Measurements from ENCODE around the gene CA5A. TPM values are rescaled to one million over a fixed set of nuclear protein-coding genes. Genes with fewer than 3 reads are reported as not detected.

Gene CA5A
- total and polyA plus RNA-seq, 2 of the 13 experiments (the other 11 are each of a cell fraction or from before 2014, with no cell fraction given), result 66.8 to 106 TPM

DNA sequence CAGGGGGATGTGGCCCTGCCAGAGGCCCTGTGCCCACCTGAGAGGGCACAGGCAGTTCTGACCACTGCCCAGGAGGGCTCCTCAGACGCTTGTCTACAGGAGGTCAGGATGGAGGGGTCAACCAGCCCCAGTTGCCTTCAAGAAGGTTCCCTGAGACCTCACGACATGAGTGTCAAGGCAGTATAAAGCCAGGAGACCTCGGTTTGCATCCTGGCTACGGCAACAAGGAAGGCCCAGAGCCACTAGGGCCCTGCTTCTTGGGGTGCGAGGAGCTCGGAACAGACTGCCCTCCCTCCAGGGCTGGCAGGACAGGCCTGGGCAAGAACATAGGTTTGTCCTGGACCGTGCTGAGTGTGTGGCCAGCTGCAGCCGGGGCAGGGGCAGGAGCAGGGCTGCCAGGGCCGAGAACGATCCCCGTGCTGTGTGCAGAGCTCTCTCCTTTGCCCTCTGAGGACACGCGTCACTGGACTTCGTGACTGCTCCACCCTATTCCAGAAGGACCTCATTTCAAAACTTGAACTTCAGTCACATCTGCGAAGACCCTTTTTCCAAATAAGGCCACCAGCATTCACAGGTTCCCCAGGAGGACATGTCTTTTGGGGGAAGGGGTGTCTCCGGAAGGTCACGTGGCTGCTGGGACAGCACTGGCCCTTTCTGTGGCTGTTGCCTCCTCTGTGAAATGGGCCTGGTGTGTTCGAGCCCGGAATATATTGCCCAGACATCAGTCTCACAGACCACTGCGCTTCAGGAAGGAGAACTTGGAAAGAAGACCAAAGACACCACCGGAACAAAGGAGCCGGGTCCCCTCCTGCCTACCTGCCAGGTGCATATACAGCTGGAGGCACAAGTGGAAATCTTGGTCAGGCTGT, 94.8 kb downstream of the CA5A start (continued):
- 0 out of 2 replicates have a peak, but pooled peaks have one; percentile 22 for TF ChIP-seq TARDBP (CRISPR knock-in tag; IDR thresholded peaks at IDR 0.05)

DNA sequence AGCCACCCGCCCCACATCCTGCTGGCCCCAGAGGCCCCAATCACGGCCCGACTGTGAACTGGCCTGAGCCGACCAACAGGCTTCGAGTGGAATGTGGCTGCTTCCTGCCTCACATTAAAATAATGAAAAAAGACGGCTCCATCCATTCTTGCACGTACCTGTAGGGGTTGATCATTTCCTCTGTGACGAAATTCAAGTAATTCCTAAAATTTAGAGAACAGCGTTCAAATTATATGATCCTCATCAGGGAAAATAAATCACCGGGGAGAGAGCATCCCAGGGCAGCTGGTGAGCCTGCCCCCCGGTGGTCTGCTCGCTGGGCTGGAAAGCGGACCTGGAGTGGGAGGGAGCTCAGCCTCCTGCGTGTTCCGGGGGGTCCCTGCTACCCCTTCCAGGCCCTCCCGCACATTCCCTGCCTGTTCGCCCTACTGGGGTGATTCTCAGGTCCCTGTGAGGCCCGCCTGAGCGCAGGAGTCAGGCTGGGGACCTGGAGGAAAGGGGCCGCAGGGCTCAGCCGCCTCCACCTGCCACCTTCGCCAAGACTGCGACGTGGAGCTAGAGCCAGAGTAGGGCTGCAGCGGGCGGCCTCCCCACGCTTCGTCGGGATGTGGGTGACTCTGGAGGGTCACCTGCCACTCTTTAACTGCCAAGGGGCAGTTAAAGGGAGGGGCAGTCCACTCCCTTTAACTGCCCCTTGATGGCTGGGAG, 95.9 kb downstream of the CA5A start:
- FAIRE-seq, result no peak
- H3K27ac ChIP-seq (ENCODE audit: extremely low read length, insufficient read depth, low read length), result no peak overlapping the region
- H3K4me3 ChIP-seq (replicated peaks in 1 of 3; ENCODE audit: insufficient read depth in 1 of 3, low read depth in 2 of 3, low read length in 3 of 3), result no peak overlapping the region
- peaks cover 71% of the 10 kb centered on the region for H3K4me1 ChIP-seq (ENCODE audit: insufficient read depth, low read length)
- DNase-seq (ENCODE audit: low spot score), result no peak
- TF ChIP-seq ZNF598 (CRISPR knock-in tag; IDR thresholded peaks at IDR 0.05; ENCODE audit: borderline replicate concordance) (peak; percentile 35; the same call in 1 of the 2 replicates), SMC3 (IDR thresholded peaks at IDR 0.05; ENCODE audit: low read length) (no peak), ZNF891 (CRISPR knock-in tag; IDR thresholded peaks at IDR 0.05) (0 out of 2 replicates have a peak, but pooled peaks have one; percentile 42), CAMTA2 (CRISPR knock-in tag; IDR thresholded peaks at IDR 0.05; ENCODE audit: borderline replicate concordance) (peak; percentile 15; the same call in 1 of the 2 replicates), HDAC2 (CRISPR knock-in tag; IDR thresholded peaks at IDR 0.05) (no peak), ZNF546 (CRISPR knock-in tag; conservative IDR thresholded peaks at IDR 0.05) (0 out of 2 replicates have a peak, but pooled peaks have one; percentile 36), POLR2G (IDR thresholded peaks at IDR 0.05; ENCODE audit: low read depth, low read length) (peak; percentile 34; the same call in 1 of the 2 replicates)
- TF ChIP-seq, protein P1, sequence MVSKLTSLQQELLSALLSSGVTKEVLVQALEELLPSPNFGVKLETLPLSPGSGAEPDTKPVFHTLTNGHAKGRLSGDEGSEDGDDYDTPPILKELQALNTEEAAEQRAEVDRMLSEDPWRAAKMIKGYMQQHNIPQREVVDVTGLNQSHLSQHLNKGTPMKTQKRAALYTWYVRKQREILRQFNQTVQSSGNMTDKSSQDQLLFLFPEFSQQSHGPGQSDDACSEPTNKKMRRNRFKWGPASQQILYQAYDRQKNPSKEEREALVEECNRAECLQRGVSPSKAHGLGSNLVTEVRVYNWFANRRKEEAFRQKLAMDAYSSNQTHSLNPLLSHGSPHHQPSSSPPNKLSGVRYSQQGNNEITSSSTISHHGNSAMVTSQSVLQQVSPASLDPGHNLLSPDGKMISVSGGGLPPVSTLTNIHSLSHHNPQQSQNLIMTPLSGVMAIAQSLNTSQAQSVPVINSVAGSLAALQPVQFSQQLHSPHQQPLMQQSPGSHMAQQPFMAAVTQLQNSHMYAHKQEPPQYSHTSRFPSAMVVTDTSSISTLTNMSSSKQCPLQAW (CRISPR knock-in tag; IDR thresholded peaks at IDR 0.05), result peak; percentile 24; the same call in 1 of the 2 replicates
- ChIA-PET CTCF (ENCODE audit: low intra/inter-chr PET ratio, low total read pairs) (no interaction called here), POLR2A (interaction anchor here (1.2 kb wide), 1 partner anchor 51 kb away, joined by 3 read pairs; no protein-coding TSS in a partner anchor)
- ATAC-seq, result no peak
- 91% methylated on average over 29 of the region's 29 CpGs for WGBS (ENCODE audit: low lambda C conversion rate)
- H3K36me3 ChIP-seq (replicated peaks in 1 of 2; ENCODE audit: control insufficient read depth in 1 of 2, insufficient read depth in 2 of 2, low read length in 2 of 2), result peaks cover 73 to 83% of the 10 kb centered on the region in 2 experiments
- no peak overlapping the region for H3K4me2 ChIP-seq (ENCODE audit: low read depth, low read length)
- no peak overlapping the region for H2AFZ ChIP-seq (ENCODE audit: low read length)
- no peaks in the 10 kb centered on the region for H3K9me3 ChIP-seq (ENCODE audit: low read length)
- in situ Hi-C loops (cut with HindIII; ENCODE audit: extremely low pct_ligation_motif_present, low pct_unique_long_range_greater_than_20kb) (no loop called here), intact Hi-C loops (cut with micrococcal nuclease; ENCODE audit: unreplicated experiment) (no loop called here)
- no peaks in the 10 kb centered on the region for H3K27me3 ChIP-seq (ENCODE audit: control insufficient read depth in 1 of 2, insufficient read depth in 2 of 2, low read length in 2 of 2)
- peaks cover 20% of the 10 kb centered on the region; the same call in 1 of the 2 replicates for H4K20me1 ChIP-seq (ENCODE audit: insufficient read depth, low read length)
- no TSS peak for BruUV-seq (replicated peaks)
- peaks cover 43% of the 10 kb centered on the region for H3K79me2 ChIP-seq (ENCODE audit: insufficient read depth, low read length)
- H3K9ac ChIP-seq (ENCODE audit: insufficient read depth, low read depth, low read length), result no peak overlapping the region
